Colonic mucosa (tissue), 4 donors: ENCODE measurements around the gene ST7L. TPM values are rescaled to one million over a fixed set of nuclear protein-coding genes. Genes with fewer than 3 reads are reported as not detected.

Experiments
- DNase-seq: peaks from one replicate; pipeline ENCODE4 v3.0.0-alpha.2; 2020
- H3K27ac ChIP-seq: fragments of 200-600 bp; one replicate; pipeline ENCODE4 v1.8.0; 2021
- H3K27me3 ChIP-seq: fragments of 200-600 bp; one replicate; pipeline ENCODE4 v1.8.0; 2021
- H3K36me3 ChIP-seq: fragments of 200-600 bp; one replicate; pipeline ENCODE4 v1.8.0; 2021
- H3K4me1 ChIP-seq: fragments of 200-600 bp; one replicate; pipeline ENCODE4 v1.8.0; 2021; ENCODE audit warnings: mild to moderate bottlenecking
- H3K4me3 ChIP-seq: fragments of 200-600 bp; one replicate; pipeline ENCODE4 v1.8.0; 2021
- H3K9ac ChIP-seq, 2 donors: one replicate each; pipeline ENCODE4 v1.7.0; 2013; ENCODE audit warnings: control low read depth in 2 of 2, low read depth in 2 of 2, low read length in 2 of 2
- H3K9me3 ChIP-seq: fragments of 200-600 bp; one replicate; pipeline ENCODE4 v1.8.0; 2021
- intact Hi-C: fragments of 100-400 bp; cut with DNase I; formaldehyde crosslinking; loops from one replicate; pipeline ENCODE4 v1.14.1; 2022
- total RNA-seq, 2 donors: library from RNA; stranded (reverse); fragmentation: NEBNext Ultra II Directional in 1 of 2; extraction: Animal tissue kit (Norgen Biotek cat#: 25700) in 1 of 2; gene quantifications; one replicate each; pipeline ENCODE4 v1.2.1, GENCODE V29; 2021
- TF ChIP-seq, protein P1 (sequence below): fragments of 200-600 bp; IDR thresholded peaks from one replicate; pipeline ENCODE4 v1.8.0; 2022; ENCODE audit warnings: antibody characterized with exemption, mild to moderate bottlenecking
- donor health status: healthy.
- donor health status: DM: no; HTN: no; CAD: no.
- donor health status: DM: no; HTN: no; CAD: no.

ST7L gene
- total RNA-seq, 2 donors from 2014 or later = 14.4 to 15.0 TPM

DNA sequence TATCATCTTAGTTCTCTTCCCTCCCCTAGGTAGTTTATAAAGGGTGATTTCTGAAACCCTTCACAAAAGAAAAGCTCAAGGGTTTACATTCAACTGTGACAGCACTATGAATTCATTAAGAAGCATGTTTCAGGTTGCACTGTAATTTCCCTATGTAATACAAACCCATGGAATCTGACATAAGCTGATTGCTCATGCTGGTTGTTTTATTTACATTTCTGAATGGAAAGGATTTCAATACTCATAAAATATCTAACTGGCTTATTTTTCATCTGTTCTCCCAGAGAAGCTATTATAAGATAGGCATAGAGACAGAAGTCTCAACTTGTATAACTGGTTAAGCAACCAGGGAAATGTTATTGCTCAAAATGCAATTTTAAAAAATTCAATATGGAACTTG, 89.6 kb downstream of the ST7L start:
- Histone ChIP-seq H3K27ac (no peak overlapping the region), H3K4me3 (no peak overlapping the region), H3K4me1 (no peaks in the 10 kb centered on the region), H3K9me3 (no peaks in the 10 kb centered on the region), H3K9ac (no peak overlapping the region), H3K36me3 (no peaks in the 10 kb centered on the region), H3K27me3 (no peaks in the 10 kb centered on the region)
- TF ChIP-seq, protein P1, sequence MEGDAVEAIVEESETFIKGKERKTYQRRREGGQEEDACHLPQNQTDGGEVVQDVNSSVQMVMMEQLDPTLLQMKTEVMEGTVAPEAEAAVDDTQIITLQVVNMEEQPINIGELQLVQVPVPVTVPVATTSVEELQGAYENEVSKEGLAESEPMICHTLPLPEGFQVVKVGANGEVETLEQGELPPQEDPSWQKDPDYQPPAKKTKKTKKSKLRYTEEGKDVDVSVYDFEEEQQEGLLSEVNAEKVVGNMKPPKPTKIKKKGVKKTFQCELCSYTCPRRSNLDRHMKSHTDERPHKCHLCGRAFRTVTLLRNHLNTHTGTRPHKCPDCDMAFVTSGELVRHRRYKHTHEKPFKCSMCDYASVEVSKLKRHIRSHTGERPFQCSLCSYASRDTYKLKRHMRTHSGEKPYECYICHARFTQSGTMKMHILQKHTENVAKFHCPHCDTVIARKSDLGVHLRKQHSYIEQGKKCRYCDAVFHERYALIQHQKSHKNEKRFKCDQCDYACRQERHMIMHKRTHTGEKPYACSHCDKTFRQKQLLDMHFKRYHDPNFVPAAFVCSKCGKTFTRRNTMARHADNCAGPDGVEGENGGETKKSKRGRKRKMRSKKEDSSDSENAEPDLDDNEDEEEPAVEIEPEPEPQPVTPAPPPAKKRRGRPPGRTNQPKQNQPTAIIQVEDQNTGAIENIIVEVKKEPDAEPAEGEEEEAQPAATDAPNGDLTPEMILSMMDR = no peak
- DNase-seq = no peak
- intact Hi-C loops = no loop called here

DNA sequence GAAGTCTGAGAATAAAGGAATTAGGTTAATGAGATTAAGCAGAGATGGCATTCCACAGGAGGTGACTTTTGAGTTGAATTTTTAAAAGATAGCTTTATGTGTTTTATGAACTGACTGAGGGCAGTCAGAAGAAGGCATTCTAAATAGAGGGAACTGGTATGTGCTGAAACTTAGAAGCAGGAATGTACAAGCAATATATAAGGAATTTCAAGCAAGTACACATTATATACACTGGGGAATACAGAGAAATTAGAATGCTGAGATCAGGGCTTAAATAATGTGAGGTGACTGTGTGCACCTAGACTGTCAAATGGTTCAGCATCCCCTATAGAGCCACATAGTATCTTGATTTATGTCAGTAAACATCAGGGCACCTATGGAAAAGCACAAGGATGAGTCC, 90.9 kb downstream of the ST7L start:
- H3K4me3 ChIP-seq = no peak overlapping the region
- TF ChIP-seq, protein P1 = no peak
- H3K36me3 ChIP-seq = no peaks in the 10 kb centered on the region
- no peak overlapping the region for H3K27ac ChIP-seq
- no peaks in the 10 kb centered on the region for H3K9me3 ChIP-seq
- intact Hi-C loops = no loop called here
- no peaks in the 10 kb centered on the region for H3K4me1 ChIP-seq
- no peaks in the 10 kb centered on the region for H3K27me3 ChIP-seq
- H3K9ac ChIP-seq = no peak overlapping the region
- no peak for DNase-seq

DNA sequence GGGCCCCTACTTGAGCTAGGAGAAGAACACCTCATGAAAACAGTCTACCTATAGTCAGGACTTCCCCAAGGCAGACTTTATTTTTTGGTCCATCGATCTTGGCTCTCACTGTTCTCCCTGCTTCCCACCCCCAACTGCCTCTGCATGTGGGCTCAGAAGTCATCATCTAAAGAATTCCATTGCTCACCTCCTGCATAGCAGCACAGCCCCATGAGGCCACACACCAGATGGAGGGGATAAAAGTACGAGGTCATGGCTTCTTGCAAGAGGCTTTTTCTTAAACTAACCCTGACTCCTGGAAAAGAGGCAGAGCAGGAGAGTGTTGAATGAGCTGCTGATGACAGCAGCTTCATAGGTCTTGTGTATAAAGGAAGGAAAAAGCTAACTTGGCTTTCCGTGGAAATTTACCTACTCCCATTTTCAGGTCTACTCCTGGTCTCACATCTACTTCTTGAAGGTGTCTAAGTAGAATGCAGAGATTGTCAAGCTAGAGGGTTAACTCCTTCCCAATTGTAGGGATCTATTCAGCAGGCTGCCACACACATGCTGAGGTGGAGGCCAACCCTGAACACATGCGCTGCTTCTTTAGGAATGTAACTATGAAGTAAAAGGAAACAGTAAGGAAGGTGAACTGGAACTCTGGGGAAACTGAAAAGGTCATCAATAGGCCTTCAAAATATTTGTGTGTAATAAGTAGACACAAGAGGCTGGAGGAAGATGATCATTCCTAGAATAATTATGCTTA, 91.5 kb downstream of the ST7L start:
- H3K9me3 ChIP-seq = no peaks in the 10 kb centered on the region
- no peak overlapping the region for H3K27ac ChIP-seq
- H3K36me3 ChIP-seq = no peaks in the 10 kb centered on the region
- no peaks in the 10 kb centered on the region for H3K27me3 ChIP-seq
- DNase-seq = no peak
- H3K9ac ChIP-seq = no peak overlapping the region
- H3K4me1 ChIP-seq = no peaks in the 10 kb centered on the region
- TF ChIP-seq, protein P1 = no peak
- intact Hi-C loops = no loop called here
- H3K4me3 ChIP-seq = no peak overlapping the region

DNA sequence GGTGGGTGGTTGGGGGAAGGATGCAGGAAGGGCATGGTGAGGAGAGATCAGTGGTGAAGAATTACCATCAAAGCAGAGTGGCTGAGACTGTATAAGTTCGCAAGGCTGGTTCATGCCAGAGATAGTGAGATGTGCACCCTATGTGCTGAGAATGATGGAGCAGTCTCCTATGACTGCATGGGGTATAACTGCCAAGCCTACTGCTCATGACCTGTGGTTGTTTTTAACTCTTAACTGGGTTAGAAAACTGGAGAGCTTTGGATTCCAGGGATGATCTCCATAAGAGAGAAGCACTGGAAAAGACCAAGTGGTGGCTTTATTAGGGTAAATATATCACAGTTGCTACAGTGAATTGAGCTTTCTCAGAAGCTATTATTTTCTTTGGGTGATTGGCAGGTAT, 94.0 kb downstream of the ST7L start:
- no peaks in the 10 kb centered on the region for H3K27me3 ChIP-seq
- H3K9ac ChIP-seq = no peak overlapping the region
- H3K36me3 ChIP-seq = no peaks in the 10 kb centered on the region
- DNase-seq = no peak
- no peak overlapping the region for H3K27ac ChIP-seq
- H3K4me3 ChIP-seq = no peak overlapping the region
- no peaks in the 10 kb centered on the region for H3K9me3 ChIP-seq
- TF ChIP-seq, protein P1 = no peak
- intact Hi-C loops = no loop called here
- H3K4me1 ChIP-seq = no peaks in the 10 kb centered on the region

DNA sequence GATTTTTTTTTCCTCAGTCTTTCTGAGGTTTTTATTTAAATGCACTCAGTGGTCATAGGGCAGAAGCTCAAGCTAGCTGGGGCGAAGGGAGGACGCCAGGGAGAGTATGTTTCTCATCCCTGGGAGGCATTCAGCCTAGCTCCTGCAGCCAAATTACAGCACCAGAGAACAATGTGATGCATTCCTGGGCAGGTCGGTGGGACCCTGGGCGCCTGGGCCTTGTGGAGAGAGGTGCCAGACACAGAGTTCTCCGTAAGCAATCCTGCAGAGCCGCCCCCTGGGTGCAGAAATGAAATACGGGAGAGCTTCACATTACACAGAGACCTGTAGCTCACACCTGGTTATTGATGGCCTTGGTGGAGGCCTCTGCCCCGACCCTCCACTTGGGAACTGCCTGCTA, 94.7 kb downstream of the ST7L start:
- intact Hi-C loops = no loop called here
- Histone ChIP-seq H3K36me3 (no peaks in the 10 kb centered on the region), H3K9me3 (no peaks in the 10 kb centered on the region), H3K27me3 (no peaks in the 10 kb centered on the region), H3K4me1 (no peaks in the 10 kb centered on the region), H3K4me3 (no peak overlapping the region), H3K27ac (no peak overlapping the region), H3K9ac (no peak overlapping the region)
- TF ChIP-seq, protein P1 = no peak
- DNase-seq = no peak
